K562 (cell line): Measurements from ENCODE around the gene ZNF805. TPM values are rescaled to one million over a fixed set of nuclear protein-coding genes. Genes with fewer than 3 reads are reported as not detected.

Source experiments
- CBFA2T2 ChIP-seq: fragments of 450-650 bp; conservative IDR thresholded peaks from 2 replicates; pipeline ENCODE4 v1.6.1; 2017; ENCODE audit warnings: mild to moderate bottlenecking
- CBFB ChIP-seq: sonication (generic); formaldehyde crosslinking; IDR thresholded peaks from 2 replicates; pipeline ENCODE4 v1.4.0; 2020; ENCODE audit warnings: mild to moderate bottlenecking, missing genetic modification reagents
- ESRRA ChIP-seq: fragments of 450-650 bp; IDR thresholded peaks from 2 replicates; pipeline ENCODE4 v1.6.1; 2014; ENCODE audit warnings: low read depth, mild to moderate bottlenecking, moderate library complexity, borderline replicate concordance
- GATA2 ChIP-seq: sonication (generic); formaldehyde crosslinking; IDR thresholded peaks from 2 replicates; pipeline ENCODE4 v1.4.0; 2020; ENCODE audit warnings: mild to moderate bottlenecking, missing genetic modification reagents
- HDGF ChIP-seq: fragments of 450-650 bp; IDR thresholded peaks from 2 replicates; pipeline ENCODE4 v1.6.1; 2016
- KDM2B ChIP-seq: fragments of 250-450 bp; sonication (Bioruptor Pico); IDR thresholded peaks from 2 replicates; pipeline ENCODE4 v1.8.0; 2021; ENCODE audit warnings: mild to moderate bottlenecking, moderate library complexity
- MCM3 ChIP-seq: fragments of 450-650 bp; IDR thresholded peaks from 2 replicates; pipeline ENCODE4 v1.6.1; 2016
- MECOM ChIP-seq: fragments of 250-450 bp; sonication (Bioruptor Pico); IDR thresholded peaks from 2 replicates; pipeline ENCODE4 v1.8.0; 2022; ENCODE audit warnings: inconsistent platforms
- MXI1 ChIP-seq: IDR thresholded peaks from 2 replicates; pipeline ENCODE4 v1.6.1; 2011; ENCODE audit warnings: low read depth, mild to moderate bottlenecking, improper control_type of control experiment, low read length
- NFIC ChIP-seq: fragments of 450-650 bp; IDR thresholded peaks from 2 replicates; pipeline ENCODE4 v1.6.1; 2017; ENCODE audit warnings: mild to moderate bottlenecking, inconsistent platforms
- TCFL5 ChIP-seq: fragments of 250-450 bp; sonication (Bioruptor Pico); conservative IDR thresholded peaks from 2 replicates; pipeline ENCODE4 v1.6.1; 2021; ENCODE audit warnings: mild to moderate bottlenecking, moderate library complexity, matching md5 sums
- ZFP1 ChIP-seq: fragments of 450-650 bp; formaldehyde crosslinking; IDR thresholded peaks from 2 replicates; pipeline ENCODE4 v1.4.0; 2020; ENCODE audit warnings: mild to moderate bottlenecking, mixed read lengths
- ZNF583 ChIP-seq: fragments of 250-450 bp; sonication (Bioruptor Pico); IDR thresholded peaks from 2 replicates; pipeline ENCODE4 v1.4.0; 2020
- polyA plus RNA-seq, 8 experiments: library from polyadenylated mRNA; depleted of rRNA in 4 of 8; stranded (reverse) in 5 of 8; unstranded in 3 of 8; fragments of >200 nt; fragmentation: Nextera tagmentation in 2 of 8; fragmentation: Illumina TruSeq in 1 of 8; extraction: Ambion mirVana in 2 of 8; extraction: Trizol in 1 of 8; gene quantifications; 2 replicates each; pipeline versions ENCODE4 v1.2.1 to v1.2.3, GENCODE V29; 2011 to 2014; ENCODE audit warnings: inconsistent platforms in 1 of 8, missing spikeins in 1 of 8
- total RNA-seq, 7 experiments: library from RNA; depleted of rRNA in 6 of 7; stranded (reverse); fragments of >200 nt in 6 of 7; fragmentation: Illumina TruSeq in 2 of 7; extraction: Trizol in 2 of 7; gene quantifications; 2 replicates each; pipeline versions ENCODE4 v1.2.1 to v1.2.3, GENCODE V29; 2011 to 2021; ENCODE audit warnings: low replicate concordance in 1 of 7
- TF ChIP-seq, protein P1 (sequence below): fragments of 250-450 bp; sonication (Bioruptor Pico); IDR thresholded peaks from 2 replicates; pipeline ENCODE4 v1.4.0; 2020
- TF ChIP-seq, protein P2 (sequence below): fragments of 450-650 bp; IDR thresholded peaks from 2 replicates; pipeline ENCODE4 v1.6.1; 2018; ENCODE audit not compliant: partially characterized antibody
- TF ChIP-seq, protein P3 (sequence below), 2 experiments: fragments of 450-650 bp in 1 of 2; sonication (generic) in 1 of 2; formaldehyde crosslinking; conservative IDR thresholded peaks; 2 replicates each; pipeline versions ENCODE4 v1.4.0 to v1.8.1; 2020 to 2022; ENCODE audit warnings: mild to moderate bottlenecking in 1 of 2, missing genetic modification reagents in 1 of 2
- TF ChIP-seq, protein P4 (sequence below): sonication (generic); formaldehyde crosslinking; IDR thresholded peaks from 2 replicates; pipeline ENCODE4 v1.8.0; 2022; ENCODE audit warnings: mild to moderate bottlenecking, missing genetic modification reagents

ZNF805 gene
- total and polyA plus RNA-seq, 9 of the 15 experiments (the other 6 are each of a cell fraction or from before 2014, with no cell fraction given): 0.32 to 6.7 (median 3.9) TPM

DNA sequence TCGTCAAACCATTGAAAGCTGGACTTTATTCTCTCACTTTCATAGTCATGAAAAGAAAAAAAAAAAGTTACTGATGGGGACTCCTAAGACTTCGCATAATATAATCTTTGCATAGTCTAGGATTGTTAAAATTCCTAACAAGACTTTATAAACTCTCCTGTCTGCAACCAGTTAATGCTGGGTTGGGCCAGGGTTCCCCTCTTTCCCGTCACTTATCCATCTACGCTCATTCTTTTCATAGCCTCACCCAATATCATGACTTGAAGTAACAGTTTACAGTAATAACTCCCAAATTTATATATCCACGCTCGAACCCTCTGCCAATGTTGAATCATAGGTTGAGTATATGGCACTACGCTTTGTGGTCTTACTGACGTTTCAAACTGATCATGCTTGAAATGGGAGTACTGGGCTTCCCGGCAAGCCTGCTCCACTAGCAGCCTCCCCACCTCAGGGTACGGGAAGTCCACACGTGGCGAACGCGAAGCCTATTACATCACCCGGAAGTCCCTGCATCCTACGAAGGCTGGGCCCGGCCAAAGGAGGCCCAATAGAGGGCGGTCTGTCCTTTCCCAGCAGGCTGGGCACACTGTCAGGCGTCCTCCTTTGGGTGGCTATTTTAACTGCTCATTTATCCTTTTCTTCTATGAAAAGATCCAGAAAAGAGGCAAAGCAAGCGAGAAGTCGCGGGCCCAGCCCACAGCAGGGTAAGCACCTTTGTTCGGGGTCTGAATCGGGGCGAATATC is 39.2 kb downstream of the ZNF805 start (continued):
- TF ChIP-seq, protein P1, sequence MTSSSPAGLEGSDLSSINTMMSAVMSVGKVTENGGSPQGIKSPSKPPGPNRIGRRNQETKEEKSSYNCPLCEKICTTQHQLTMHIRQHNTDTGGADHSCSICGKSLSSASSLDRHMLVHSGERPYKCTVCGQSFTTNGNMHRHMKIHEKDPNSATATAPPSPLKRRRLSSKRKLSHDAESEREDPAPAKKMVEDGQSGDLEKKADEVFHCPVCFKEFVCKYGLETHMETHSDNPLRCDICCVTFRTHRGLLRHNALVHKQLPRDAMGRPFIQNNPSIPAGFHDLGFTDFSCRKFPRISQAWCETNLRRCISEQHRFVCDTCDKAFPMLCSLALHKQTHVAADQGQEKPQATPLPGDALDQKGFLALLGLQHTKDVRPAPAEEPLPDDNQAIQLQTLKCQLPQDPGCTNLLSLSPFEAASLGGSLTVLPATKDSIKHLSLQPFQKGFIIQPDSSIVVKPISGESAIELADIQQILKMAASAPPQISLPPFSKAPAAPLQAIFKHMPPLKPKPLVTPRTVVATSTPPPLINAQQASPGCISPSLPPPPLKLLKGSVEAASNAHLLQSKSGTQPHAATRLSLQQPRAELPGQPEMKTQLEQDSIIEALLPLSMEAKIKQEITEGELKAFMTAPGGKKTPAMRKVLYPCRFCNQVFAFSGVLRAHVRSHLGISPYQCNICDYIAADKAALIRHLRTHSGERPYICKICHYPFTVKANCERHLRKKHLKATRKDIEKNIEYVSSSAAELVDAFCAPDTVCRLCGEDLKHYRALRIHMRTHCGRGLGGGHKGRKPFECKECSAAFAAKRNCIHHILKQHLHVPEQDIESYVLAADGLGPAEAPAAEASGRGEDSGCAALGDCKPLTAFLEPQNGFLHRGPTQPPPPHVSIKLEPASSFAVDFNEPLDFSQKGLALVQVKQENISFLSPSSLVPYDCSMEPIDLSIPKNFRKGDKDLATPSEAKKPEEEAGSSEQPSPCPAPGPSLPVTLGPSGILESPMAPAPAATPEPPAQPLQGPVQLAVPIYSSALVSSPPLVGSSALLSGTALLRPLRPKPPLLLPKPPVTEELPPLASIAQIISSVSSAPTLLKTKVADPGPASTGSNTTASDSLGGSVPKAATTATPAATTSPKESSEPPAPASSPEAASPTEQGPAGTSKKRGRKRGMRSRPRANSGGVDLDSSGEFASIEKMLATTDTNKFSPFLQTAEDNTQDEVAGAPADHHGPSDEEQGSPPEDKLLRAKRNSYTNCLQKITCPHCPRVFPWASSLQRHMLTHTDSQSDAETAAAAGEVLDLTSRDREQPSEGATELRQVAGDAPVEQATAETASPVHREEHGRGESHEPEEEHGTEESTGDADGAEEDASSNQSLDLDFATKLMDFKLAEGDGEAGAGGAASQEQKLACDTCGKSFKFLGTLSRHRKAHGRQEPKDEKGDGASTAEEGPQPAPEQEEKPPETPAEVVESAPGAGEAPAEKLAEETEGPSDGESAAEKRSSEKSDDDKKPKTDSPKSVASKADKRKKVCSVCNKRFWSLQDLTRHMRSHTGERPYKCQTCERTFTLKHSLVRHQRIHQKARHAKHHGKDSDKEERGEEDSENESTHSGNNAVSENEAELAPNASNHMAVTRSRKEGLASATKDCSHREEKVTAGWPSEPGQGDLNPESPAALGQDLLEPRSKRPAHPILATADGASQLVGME (CRISPR knock-in tag): no peak
- TF ChIP-seq MXI1 (peak; percentile 90), ESRRA (peak; percentile 75; the same call in 1 of the 2 replicates), MCM3 (no peak), ZFP1 (CRISPR knock-in tag) (no peak), KDM2B (CRISPR knock-in tag) (no peak), TCFL5 (CRISPR knock-in tag) (no peak), CBFB (CRISPR knock-in tag) (peak; percentile 26; the same call in 1 of the 2 replicates), CBFA2T2 (no peak), MECOM (CRISPR knock-in tag) (no peak), HDGF (no peak), ZNF583 (CRISPR knock-in tag) (no peak), GATA2 (no peak), NFIC (no peak; the same call in 1 of the 2 replicates)
- TF ChIP-seq, protein P2, sequence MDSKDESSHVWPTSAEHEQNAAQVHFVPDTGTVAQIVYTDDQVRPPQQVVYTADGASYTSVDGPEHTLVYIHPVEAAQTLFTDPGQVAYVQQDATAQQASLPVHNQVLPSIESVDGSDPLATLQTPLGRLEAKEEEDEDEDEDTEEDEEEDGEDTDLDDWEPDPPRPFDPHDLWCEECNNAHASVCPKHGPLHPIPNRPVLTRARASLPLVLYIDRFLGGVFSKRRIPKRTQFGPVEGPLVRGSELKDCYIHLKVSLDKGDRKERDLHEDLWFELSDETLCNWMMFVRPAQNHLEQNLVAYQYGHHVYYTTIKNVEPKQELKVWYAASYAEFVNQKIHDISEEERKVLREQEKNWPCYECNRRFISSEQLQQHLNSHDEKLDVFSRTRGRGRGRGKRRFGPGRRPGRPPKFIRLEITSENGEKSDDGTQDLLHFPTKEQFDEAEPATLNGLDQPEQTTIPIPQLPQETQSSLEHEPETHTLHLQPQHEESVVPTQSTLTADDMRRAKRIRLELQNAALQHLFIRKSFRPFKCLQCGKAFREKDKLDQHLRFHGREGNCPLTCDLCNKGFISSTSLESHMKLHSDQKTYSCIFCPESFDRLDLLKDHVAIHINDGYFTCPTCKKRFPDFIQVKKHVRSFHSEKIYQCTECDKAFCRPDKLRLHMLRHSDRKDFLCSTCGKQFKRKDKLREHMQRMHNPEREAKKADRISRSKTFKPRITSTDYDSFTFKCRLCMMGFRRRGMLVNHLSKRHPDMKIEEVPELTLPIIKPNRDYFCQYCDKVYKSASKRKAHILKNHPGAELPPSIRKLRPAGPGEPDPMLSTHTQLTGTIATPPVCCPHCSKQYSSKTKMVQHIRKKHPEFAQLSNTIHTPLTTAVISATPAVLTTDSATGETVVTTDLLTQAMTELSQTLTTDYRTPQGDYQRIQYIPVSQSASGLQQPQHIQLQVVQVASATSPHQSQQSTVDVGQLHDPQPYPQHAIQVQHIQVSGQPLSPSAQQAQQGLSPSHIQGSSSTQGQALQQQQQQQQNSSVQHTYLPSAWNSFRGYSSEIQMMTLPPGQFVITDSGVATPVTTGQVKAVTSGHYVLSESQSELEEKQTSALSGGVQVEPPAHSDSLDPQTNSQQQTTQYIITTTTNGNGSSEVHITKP: no peak
- TF ChIP-seq, protein P3, sequence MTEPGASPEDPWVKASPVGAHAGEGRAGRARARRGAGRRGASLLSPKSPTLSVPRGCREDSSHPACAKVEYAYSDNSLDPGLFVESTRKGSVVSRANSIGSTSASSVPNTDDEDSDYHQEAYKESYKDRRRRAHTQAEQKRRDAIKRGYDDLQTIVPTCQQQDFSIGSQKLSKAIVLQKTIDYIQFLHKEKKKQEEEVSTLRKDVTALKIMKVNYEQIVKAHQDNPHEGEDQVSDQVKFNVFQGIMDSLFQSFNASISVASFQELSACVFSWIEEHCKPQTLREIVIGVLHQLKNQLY (CRISPR knock-in tag; conservative IDR thresholded peaks at IDR 0.05): peak in 1 of 2 experiments; percentile 66; a peak in 1 of 4 replicates
- TF ChIP-seq, protein P4, sequence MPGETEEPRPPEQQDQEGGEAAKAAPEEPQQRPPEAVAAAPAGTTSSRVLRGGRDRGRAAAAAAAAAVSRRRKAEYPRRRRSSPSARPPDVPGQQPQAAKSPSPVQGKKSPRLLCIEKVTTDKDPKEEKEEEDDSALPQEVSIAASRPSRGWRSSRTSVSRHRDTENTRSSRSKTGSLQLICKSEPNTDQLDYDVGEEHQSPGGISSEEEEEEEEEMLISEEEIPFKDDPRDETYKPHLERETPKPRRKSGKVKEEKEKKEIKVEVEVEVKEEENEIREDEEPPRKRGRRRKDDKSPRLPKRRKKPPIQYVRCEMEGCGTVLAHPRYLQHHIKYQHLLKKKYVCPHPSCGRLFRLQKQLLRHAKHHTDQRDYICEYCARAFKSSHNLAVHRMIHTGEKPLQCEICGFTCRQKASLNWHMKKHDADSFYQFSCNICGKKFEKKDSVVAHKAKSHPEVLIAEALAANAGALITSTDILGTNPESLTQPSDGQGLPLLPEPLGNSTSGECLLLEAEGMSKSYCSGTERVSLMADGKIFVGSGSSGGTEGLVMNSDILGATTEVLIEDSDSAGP (CRISPR knock-in tag): no peak
